Muscle layer of colon (tissue), 2 donors: ENCODE data around the gene BBX.

Experiments
- H3K27ac ChIP-seq: one replicate; pipeline ENCODE4 v1.7.0; 2013; ENCODE audit warnings: low read depth, mild to moderate bottlenecking, low read length, moderate library complexity
- H3K27me3 ChIP-seq, 2 donors: one replicate each; pipeline ENCODE4 v1.7.0; 2013; ENCODE audit warnings: low read length in 2 of 2, mild to moderate bottlenecking in 2 of 2; ENCODE audit not compliant: insufficient read depth in 2 of 2, control insufficient read depth in 1 of 2
- H3K36me3 ChIP-seq: one replicate; pipeline ENCODE4 v1.7.0; 2013; ENCODE audit warnings: mild to moderate bottlenecking, low read length; ENCODE audit not compliant: insufficient read depth
- H3K4me1 ChIP-seq: one replicate; pipeline ENCODE4 v1.7.0; 2013; ENCODE audit warnings: mild to moderate bottlenecking, low read length; ENCODE audit not compliant: insufficient read depth
- H3K4me3 ChIP-seq, 2 donors: one replicate each; pipeline ENCODE4 v1.7.0; 2013; ENCODE audit warnings: low read length in 2 of 2, low read depth in 1 of 2, mild to moderate bottlenecking in 1 of 2, moderate library complexity in 1 of 2
- H3K9ac ChIP-seq: one replicate; pipeline ENCODE4 v1.7.0; 2013; ENCODE audit warnings: low read length
- H3K9me3 ChIP-seq: one replicate; pipeline ENCODE4 v1.7.0; 2013; ENCODE audit warnings: mild to moderate bottlenecking, low read length
- donor health status: abdominal sarcoma.
- donor health status: Adenocarcinoma of cecum.

The BBX gene

GRCh38 chr3:107522510-107523288, at the start of gene BBX:
BBX (plus strand) TSS chr3:107522962; CDS start chr3:107710461, 187,499 bp downstream.
- Histone ChIP-seq H3K36me3 (no peaks in the 10 kb centered on the region), H3K9me3 (no peaks in the 10 kb centered on the region), H3K27me3 (no peaks in the 10 kb centered on the region), H3K9ac (peak within 1 kb of the TSS; percentile 94), H3K27ac (peak within 1 kb of the TSS; percentile 98), H3K4me3 (peak within 1 kb of the TSS; percentile 82 to 93), H3K4me1 (peaks cover 19% of the 10 kb centered on the region)

DNA sequence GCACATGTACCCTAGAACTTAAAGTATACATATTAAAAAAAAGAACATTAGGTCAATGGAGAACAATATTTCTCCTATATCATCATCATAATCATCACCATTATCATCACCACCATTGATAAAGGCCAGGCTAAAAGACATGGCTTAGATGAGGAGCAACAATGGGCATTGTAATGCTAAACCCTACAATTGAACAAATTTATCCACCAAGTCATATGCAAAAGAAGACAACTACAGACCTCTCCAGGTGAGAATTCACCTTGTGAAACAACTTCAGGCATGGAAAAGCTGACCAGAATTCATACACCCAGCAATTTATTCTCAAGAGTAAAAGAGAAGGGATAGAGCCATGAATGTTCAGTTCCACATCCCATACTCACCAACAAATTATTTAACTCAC, 46.3 kb upstream of the BBX start:
- H3K4me1 ChIP-seq: no peaks in the 10 kb centered on the region
- no peaks in the 10 kb centered on the region for H3K27me3 ChIP-seq
- no peaks in the 10 kb centered on the region for H3K36me3 ChIP-seq
- no peak overlapping the region for H3K27ac ChIP-seq
- H3K9ac ChIP-seq: no peak overlapping the region
- H3K9me3 ChIP-seq: no peaks in the 10 kb centered on the region
- H3K4me3 ChIP-seq: no peak overlapping the region

DNA sequence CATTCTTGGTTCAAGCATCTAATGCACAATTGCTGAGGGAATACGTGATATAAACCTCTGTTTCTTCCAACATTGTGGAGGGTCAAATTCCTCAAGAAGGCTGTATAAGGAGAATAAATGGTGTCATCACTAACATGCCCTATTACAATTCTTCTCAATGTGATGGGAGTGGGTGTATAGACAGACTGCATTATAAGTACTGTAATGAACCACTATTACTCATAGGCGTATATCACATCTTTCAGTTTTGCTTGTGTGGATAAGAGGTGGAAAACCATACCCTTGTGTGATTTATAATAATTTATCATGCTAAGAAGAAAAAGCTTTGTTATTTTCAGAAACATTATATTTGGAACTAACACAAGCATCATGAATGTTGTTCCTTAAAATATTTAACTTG, 35.3 kb upstream of the BBX start:
- H3K9ac ChIP-seq: no peak overlapping the region
- no peak overlapping the region for H3K4me3 ChIP-seq

DNA sequence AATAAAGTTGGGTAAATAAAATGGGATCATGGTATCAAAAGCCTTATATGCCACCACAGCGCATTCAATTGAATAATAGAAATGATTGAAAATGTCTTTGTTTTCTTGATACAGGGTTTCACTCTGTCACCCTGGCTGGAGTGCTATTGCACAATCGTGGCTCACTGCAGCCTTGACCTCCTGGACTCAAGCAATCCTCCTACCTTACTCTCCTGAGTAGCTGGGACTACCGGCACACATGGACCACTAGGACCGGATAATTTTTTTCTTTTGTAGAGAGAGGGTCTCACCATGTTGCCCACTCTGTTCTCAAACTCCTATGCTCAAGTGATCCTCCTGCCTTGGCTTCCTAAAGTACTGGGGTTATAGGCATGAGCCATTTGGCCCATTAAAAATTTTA, 33.8 kb upstream of the BBX start:
- Histone ChIP-seq H3K4me3 (no peak overlapping the region), H3K27me3 (no peaks in the 10 kb centered on the region), H3K9me3 (no peaks in the 10 kb centered on the region), H3K27ac (no peak overlapping the region), H3K9ac (no peak overlapping the region), H3K4me1 (no peaks in the 10 kb centered on the region), H3K36me3 (no peaks in the 10 kb centered on the region)

More for the DNA sequence above, 35.3 kb upstream of the BBX start:
- Histone ChIP-seq H3K4me1 (no peaks in the 10 kb centered on the region), H3K36me3 (no peaks in the 10 kb centered on the region), H3K27me3 (no peaks in the 10 kb centered on the region), H3K27ac (no peak overlapping the region), H3K9me3 (no peaks in the 10 kb centered on the region)

- no peaks in the 10 kb centered on the region for H3K36me3 ChIP-seq
- no peak overlapping the region for H3K9ac ChIP-seq
- H3K4me3 ChIP-seq: no peak overlapping the region
- H3K4me1 ChIP-seq: no peaks in the 10 kb centered on the region
- H3K9me3 ChIP-seq: no peaks in the 10 kb centered on the region
- no peaks in the 10 kb centered on the region for H3K27me3 ChIP-seq
- H3K27ac ChIP-seq: no peak overlapping the region
These were observed 29.6 kb upstream of the BBX start for GRCh38 chr3:107493134-107493533.

DNA sequence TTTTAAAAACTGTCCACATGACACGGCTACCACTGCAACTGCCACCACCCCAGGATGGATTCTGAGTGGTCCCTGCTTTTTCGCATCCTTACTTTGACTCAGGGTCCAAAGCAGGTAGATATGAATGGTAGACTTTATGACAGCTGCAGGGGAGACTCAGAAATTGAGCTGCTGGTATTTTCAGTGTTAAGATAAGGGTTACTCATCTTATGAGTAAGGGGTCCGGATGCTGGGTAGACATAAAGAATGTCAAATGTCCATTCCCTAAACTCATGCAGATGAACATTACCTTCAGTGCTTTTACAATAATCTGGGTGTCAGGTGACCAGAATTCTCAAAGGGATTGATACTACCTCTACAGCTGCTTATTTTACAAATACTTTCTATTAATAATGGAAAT, 25.9 kb upstream of the BBX start:
- Histone ChIP-seq H3K4me3 (no peak overlapping the region), H3K9ac (no peak overlapping the region), H3K9me3 (no peaks in the 10 kb centered on the region), H3K27ac (no peak overlapping the region), H3K36me3 (no peaks in the 10 kb centered on the region), H3K27me3 (no peaks in the 10 kb centered on the region), H3K4me1 (no peaks in the 10 kb centered on the region)

GRCh38 chr3:107498646-107499045, 24.1 kb upstream of the BBX start:
- H3K9ac ChIP-seq: no peak overlapping the region
- H3K36me3 ChIP-seq: no peaks in the 10 kb centered on the region
- H3K4me3 ChIP-seq: no peak overlapping the region
- no peaks in the 10 kb centered on the region for H3K9me3 ChIP-seq
- H3K27me3 ChIP-seq: no peaks in the 10 kb centered on the region
- no peaks in the 10 kb centered on the region for H3K4me1 ChIP-seq
- no peak overlapping the region for H3K27ac ChIP-seq

DNA sequence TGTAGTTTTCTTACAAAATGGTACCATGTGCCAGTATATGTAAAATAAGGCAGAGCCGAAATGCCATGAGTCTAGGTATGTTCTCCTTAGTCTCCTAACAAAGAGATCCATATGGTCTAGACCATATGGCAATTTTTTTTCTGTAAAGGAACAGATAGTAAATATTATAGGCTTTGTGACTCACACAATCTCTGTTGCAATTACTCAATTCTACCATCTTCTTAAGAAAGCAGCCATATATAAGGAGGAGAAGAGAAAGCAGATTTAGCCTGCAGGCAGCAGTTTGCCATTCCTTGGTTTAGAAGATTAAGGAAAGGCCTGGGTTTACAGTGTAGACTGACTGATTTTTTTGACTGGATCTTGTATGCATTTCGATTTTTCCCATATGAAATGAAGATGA, 16.3 kb upstream of the BBX start:
- no peak overlapping the region for H3K4me3 ChIP-seq
- no peaks in the 10 kb centered on the region for H3K4me1 ChIP-seq
- no peaks in the 10 kb centered on the region for H3K36me3 ChIP-seq
- no peak overlapping the region for H3K9ac ChIP-seq
- H3K27me3 ChIP-seq: no peaks in the 10 kb centered on the region
- no peaks in the 10 kb centered on the region for H3K9me3 ChIP-seq
- H3K27ac ChIP-seq: no peak overlapping the region

- no peaks in the 10 kb centered on the region for H3K36me3 ChIP-seq
- H3K27ac ChIP-seq: no peak overlapping the region
- H3K27me3 ChIP-seq: no peaks in the 10 kb centered on the region
These were observed 14.4 kb upstream of the BBX start for GRCh38 chr3:107508331-107508730.

DNA sequence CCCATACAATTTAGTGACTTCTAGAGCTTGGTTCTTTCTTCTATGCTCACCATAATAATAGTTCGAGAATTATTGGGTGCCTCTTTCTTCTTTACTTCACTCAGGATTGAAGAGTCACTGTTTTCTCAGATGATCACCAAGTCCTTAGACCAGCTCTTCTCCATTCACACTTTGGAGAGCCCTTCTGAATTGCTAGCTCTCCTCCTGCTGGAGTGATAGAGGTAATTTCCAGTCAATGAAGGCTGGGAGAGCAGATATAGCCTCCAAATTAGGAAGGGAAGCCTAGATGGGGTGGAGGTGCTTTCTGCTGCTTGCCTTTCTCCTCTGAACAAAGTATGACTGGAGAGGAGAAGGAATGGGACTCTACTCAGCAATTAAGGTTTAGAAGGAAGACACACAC, 10.7 kb upstream of the BBX start:
- Histone ChIP-seq H3K27ac (no peak overlapping the region), H3K36me3 (no peaks in the 10 kb centered on the region), H3K9ac (no peak overlapping the region), H3K4me1 (no peaks in the 10 kb centered on the region), H3K4me3 (no peak overlapping the region), H3K27me3 (no peaks in the 10 kb centered on the region), H3K9me3 (no peaks in the 10 kb centered on the region)

More at GRCh38 chr3:107508331-107508730, 14.4 kb upstream of the BBX start:
- Histone ChIP-seq H3K4me1 (no peaks in the 10 kb centered on the region), H3K9me3 (no peaks in the 10 kb centered on the region), H3K4me3 (no peak overlapping the region), H3K9ac (no peak overlapping the region)

- no peaks in the 10 kb centered on the region for H3K27me3 ChIP-seq
- no peaks in the 10 kb centered on the region for H3K36me3 ChIP-seq
- H3K9me3 ChIP-seq: no peaks in the 10 kb centered on the region
- no peak overlapping the region for H3K27ac ChIP-seq
- no peak overlapping the region for H3K4me3 ChIP-seq
- H3K9ac ChIP-seq: no peak overlapping the region
- no peaks in the 10 kb centered on the region for H3K4me1 ChIP-seq
These were observed 8.3 kb upstream of the BBX start for GRCh38 chr3:107514453-107514852.

DNA sequence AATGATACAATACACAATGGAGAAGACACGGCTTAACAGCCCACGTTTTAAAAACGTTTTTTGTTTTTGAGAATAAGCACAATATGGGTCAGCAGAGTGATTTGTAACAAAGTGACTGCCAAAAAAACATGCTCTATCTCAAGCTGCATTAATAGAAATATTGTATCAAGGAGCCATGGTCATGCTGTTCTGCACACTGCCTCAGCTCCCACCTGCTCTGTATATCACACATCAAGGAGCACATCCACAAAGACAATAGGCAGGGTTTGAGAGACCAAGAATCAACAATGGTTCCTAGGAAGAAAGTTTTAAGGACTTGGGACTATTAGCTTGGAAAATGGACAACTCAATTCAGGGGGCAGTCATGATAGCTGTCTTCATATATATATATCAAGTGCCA, 6.3 kb upstream of the BBX start:
- H3K4me3 ChIP-seq: no peak overlapping the region

More for the DNA sequence above, 6.3 kb upstream of the BBX start:
- H3K4me1 ChIP-seq: no peaks in the 10 kb centered on the region
- H3K36me3 ChIP-seq: no peaks in the 10 kb centered on the region
- no peaks in the 10 kb centered on the region for H3K27me3 ChIP-seq
- H3K27ac ChIP-seq: no peak overlapping the region
- no peak overlapping the region for H3K9ac ChIP-seq
- no peaks in the 10 kb centered on the region for H3K9me3 ChIP-seq
